HG02798 (cell line): ENCODE data around the gene CDH4.

Experiments used
- ATAC-seq: cut with Tn5 transposase; IDR thresholded peaks from one replicate; pipeline ENCODE4 v1.9.1; 2021; ENCODE audit warnings: mild to moderate bottlenecking; ENCODE audit not compliant: unreplicated experiment, poor library complexity

Gene CDH4

GRCh38 chr20:61280217-61280980 lies 28.3 kb downstream of the CDH4 start:
- no peak for ATAC-seq

- no peak for ATAC-seq
Measured at GRCh38 chr20:61281286-61281795, 29.3 kb downstream of the CDH4 start.

GRCh38 chr20:61284752-61285151 lies 32.7 kb downstream of the CDH4 start:
- ATAC-seq, result no peak

- ATAC-seq, result no peak
Measured at GRCh38 chr20:61285152-61285645, 33.1 kb downstream of the CDH4 start.

- ATAC-seq, result no peak
Measured at GRCh38 chr20:61285691-61286090, 33.6 kb downstream of the CDH4 start.

- no peak for ATAC-seq
Measured at GRCh38 chr20:61287583-61288275, 35.7 kb downstream of the CDH4 start.

GRCh38 chr20:61288331-61288784 lies 36.3 kb downstream of the CDH4 start:
- ATAC-seq, result no peak

- ATAC-seq, result no peak
Measured at GRCh38 chr20:61289166-61289565, 37.1 kb downstream of the CDH4 start.

- no peak for ATAC-seq
Measured at GRCh38 chr20:61290721-61291120, 38.7 kb downstream of the CDH4 start.

GRCh38 chr20:61291166-61291829 lies 39.2 kb downstream of the CDH4 start:
- no peak for ATAC-seq

- no peak for ATAC-seq
Measured at GRCh38 chr20:61292391-61292790, 40.3 kb downstream of the CDH4 start.

- ATAC-seq, result no peak
Measured at GRCh38 chr20:61292821-61293612, 41.0 kb downstream of the CDH4 start.

- no peak for ATAC-seq
Measured at GRCh38 chr20:61293951-61294350, 41.9 kb downstream of the CDH4 start.

GRCh38 chr20:61295249-61295648 lies 43.2 kb downstream of the CDH4 start:
- ATAC-seq, result no peak

- ATAC-seq, result no peak
Measured at GRCh38 chr20:61295682-61296628, 43.9 kb downstream of the CDH4 start.

- ATAC-seq, result no peak
Measured at GRCh38 chr20:61296629-61297019, 44.6 kb downstream of the CDH4 start.

- ATAC-seq, result no peak
Measured at GRCh38 chr20:61297491-61297890, 45.4 kb downstream of the CDH4 start.

GRCh38 chr20:61297986-61298385 lies 45.9 kb downstream of the CDH4 start:
- no peak for ATAC-seq

GRCh38 chr20:61298661-61299060 lies 46.6 kb downstream of the CDH4 start:
- no peak for ATAC-seq
